Activated T-cell treated with anti-CD3 and anti-CD28 coated beads for 1 hour (primary cell): ENCODE measurements around the gene LCP2.

Experiments
- DNase-seq: peaks from one replicate; pipeline ENCODE4 v3.0.0-alpha.2; 2020; ENCODE audit warnings: low read depth

The LCP2 gene

DNA sequence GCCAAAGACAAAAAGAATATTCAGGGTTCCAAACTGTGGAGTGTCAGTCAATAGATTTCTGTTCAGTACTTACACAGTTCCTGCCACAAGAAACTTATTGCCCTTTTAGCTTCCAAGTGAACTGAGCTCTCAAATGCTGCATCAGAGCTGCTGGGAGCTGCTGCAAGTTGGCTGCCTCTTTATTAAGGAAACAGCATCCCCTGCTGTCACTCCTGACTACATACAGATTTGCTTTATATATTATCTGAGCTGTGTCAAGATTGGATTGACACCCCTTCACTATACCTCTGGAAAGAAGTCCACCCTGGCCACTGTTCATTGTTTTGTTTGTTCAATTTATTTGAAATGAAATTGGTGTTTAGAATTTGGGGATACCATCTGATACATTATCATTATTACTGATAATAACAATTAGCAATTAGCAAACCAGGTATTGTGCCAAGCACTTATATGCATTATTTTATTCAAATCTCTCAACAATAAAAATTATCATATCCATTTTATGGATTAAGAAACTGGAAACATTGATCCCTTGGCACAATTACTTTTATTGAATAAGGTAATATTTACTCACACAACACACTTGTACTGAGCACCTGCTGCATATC, 81.2 kb downstream of the LCP2 start:
- DNase-seq = no peak

DNA sequence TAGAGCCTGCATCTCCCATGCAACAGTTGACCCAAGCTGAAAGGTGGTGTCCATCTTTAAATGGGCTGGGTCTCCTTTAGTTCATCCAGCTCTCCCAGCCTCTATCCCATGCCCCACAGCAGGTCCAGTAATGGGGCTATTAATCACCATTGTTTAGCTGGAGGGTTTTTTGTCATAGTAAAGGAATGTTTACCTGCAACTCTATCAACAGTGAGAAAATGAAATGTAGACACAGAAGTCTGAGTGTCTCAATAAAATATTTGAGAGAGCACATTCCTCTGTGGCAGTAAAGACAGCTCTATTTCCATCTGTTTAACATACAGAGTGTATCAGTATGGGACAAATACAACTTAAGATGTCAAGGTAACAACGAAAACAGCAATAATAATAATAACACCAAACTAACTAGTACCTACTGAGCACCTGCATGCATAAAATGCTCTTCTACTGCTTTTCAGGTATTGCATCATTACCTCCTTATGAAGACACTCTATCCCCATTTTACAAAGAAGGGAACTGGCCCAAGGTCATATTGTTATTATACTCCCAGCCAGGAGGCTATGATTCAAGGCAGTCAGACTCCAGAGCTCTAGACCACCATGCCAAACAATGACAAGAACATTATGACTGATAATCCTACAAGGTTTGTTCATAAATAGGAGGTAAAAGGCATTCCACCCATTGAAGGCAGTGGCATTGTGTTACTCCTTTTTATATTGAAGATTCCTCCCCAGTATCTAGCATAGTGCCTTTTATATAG, 85.8 kb downstream of the LCP2 start:
- DNase-seq = no peak

DNA sequence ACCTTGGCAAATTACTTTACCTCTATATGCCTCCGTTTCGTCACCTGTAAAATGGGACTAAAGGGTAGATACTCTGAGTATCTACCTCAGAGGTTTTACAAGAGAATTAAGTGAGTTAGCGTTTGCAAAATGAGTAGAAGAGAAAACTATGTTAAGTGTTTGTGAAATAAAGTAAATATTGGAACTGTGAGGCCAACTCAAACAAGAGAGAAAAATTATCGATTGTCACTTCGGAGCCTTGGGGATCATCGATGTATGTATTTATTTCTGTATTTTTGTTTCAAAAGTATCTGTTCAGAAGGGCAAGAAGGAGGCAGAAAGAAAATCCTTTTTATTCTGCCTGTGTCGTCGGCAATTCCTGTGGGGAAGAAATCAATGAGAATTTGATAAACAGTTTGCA, 90.6 kb downstream of the LCP2 start:
- DNase-seq = no peak

DNA sequence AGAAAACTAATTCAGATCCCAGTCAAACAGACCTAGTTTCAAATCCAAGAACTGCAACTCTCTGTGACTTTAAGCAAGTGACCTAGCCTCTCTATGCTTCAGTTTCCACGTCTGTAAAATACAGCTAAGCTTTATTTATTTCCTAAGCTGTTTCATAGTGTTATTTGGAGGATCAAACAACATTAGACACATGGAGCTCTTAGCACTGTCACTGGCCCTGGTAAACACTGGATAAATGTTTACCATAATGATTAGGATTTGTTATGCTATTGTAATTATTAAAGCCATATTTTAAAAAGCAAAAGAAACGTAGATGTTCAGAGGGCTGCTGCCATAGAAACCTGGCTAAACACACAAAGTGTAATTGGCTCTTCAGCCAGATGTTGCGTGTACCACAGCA, 91.4 kb downstream of the LCP2 start:
- DNase-seq = no peak

DNA sequence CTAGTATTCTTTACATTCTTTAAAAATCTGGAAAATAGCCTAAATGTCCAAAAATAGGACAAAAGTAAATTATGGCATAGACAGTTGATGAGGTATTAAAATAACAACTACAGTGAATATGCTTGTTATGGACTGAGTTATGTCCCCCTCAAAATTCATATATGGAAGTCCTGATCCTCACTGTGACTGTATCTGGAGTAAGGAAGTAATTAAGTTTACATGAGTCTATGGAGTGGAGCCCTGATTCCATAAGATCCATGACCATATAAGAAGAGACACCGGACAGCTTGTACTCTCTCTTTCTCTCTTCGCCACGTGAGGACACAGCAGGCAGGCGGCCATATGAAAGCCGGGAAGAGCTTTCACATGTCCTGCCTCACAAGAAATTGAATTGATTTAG, 93.4 kb downstream of the LCP2 start:
- DNase-seq = no peak

DNA sequence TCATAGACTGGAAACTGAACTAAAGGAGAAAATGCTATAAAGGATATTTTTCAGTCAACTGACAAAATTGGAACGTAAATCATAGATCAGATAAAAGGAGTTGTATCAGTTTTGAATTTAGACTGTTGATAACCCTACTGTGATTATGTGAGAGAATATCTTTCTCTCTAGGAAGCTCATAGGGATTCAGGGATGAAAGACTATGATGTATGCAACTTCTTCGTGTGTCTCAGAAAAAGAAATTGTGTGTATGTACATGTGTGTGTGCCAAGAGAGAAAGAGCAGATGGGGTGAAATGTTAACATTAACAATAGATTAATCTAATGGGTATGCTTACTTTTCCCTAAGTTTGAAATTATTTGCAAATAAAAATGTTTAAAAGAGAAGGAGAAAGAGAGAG, 95.5 kb downstream of the LCP2 start:
- DNase-seq = no peak

DNA sequence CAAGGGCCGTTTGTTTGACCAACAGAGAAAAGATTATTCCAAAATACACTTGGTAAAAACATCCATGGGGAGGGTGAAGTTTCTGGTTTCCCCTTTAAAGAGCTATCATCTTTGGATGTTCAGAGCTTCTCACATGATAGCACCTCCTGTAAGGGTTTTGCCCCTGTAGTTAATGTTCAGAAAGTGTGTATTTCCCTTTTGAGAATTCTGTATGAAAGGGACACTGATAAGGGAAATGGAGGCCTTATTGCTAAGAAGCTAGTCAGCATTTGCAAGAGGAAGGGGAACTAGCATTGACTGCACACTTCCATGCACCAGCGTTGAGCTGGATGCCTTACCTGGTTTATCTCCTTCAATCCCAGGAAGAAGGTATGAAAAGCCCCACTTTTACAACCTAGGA, 96.3 kb downstream of the LCP2 start:
- no peak for DNase-seq

DNA sequence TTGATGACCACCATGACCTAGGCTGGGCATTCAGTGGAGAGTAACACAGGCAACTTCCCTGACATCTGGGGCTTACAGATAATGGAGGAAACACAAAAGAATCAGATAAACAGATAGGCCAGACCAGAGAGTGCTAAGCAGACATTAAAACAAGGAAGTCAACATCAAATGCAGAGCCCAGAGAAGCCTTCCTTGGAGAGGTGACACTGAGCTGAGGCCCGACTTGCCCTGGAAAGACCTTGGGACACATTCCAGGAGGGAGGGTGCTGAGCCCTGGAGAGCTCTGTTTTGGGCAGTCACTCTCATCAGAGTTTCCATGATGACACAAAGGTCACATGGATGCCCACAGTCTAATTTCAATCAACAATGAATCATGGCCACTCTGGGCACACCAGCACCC, 96.7 kb downstream of the LCP2 start:
- DNase-seq = no peak
